Brain microvascular endothelial cell (primary cell): ENCODE data around the gene TPGS1.

Experiments
- DNase-seq: peaks from one replicate; pipeline ENCODE4 v3.0.0-alpha.2; 2020
- H3K27ac ChIP-seq: fragments of 250-450 bp; sonication (Bioruptor Pico); 2 replicates; pipeline ENCODE4 v1.5.1; 2020; ENCODE audit warnings: mild to moderate bottlenecking, moderate library complexity
- H3K27me3 ChIP-seq: fragments of 250-450 bp; sonication (Bioruptor Pico); replicated peaks from 2 replicates; pipeline ENCODE4 v1.5.1; 2020; ENCODE audit warnings: mild to moderate bottlenecking
- H3K36me3 ChIP-seq: fragments of 250-450 bp; sonication (Bioruptor Pico); replicated peaks from 2 replicates; pipeline ENCODE4 v1.5.1; 2020; ENCODE audit warnings: mild to moderate bottlenecking
- H3K4me3 ChIP-seq: 2 replicates; pipeline ENCODE4 v1.5.1; 2011; ENCODE audit warnings: low read depth, mild to moderate bottlenecking, control low read depth, low read length, moderate library complexity
- CTCF ChIP-seq: IDR thresholded peaks from 2 replicates; pipeline ENCODE4 v1.5.1; 2011; ENCODE audit warnings: low read depth, mild to moderate bottlenecking, moderate library complexity, low read length, control low read depth, inconsistent platforms; ENCODE audit errors: missing control alignments
- in situ Hi-C: cut with HindIII; loops from 2 replicates; pipeline ENCODE4 v1.10.0; 2017; ENCODE audit warnings: low sequenced_read_pairs, low pct_ligation_motif_present

Gene TPGS1

GRCh38 chr19:497869-498510 lies 9.3 kb upstream of the TPGS1 start:
- no peak for DNase-seq
- Histone ChIP-seq H3K36me3 (no peaks in the 10 kb centered on the region), H3K27me3 (peaks cover 19% of the 10 kb centered on the region), H3K27ac (no peak overlapping the region), H3K4me3 (no peak overlapping the region)
- in situ Hi-C loops, result no loop called here
- no peak for TF ChIP-seq CTCF

GRCh38 chr19:498511-498891 lies 8.8 kb upstream of the TPGS1 start:
- no peak overlapping the region for H3K4me3 ChIP-seq
- no peak overlapping the region for H3K27ac ChIP-seq
- in situ Hi-C loops, result no loop called here
- no peaks in the 10 kb centered on the region for H3K36me3 ChIP-seq
- DNase-seq, result no peak
- TF ChIP-seq CTCF, result no peak
- peaks cover 19% of the 10 kb centered on the region for H3K27me3 ChIP-seq

DNA sequence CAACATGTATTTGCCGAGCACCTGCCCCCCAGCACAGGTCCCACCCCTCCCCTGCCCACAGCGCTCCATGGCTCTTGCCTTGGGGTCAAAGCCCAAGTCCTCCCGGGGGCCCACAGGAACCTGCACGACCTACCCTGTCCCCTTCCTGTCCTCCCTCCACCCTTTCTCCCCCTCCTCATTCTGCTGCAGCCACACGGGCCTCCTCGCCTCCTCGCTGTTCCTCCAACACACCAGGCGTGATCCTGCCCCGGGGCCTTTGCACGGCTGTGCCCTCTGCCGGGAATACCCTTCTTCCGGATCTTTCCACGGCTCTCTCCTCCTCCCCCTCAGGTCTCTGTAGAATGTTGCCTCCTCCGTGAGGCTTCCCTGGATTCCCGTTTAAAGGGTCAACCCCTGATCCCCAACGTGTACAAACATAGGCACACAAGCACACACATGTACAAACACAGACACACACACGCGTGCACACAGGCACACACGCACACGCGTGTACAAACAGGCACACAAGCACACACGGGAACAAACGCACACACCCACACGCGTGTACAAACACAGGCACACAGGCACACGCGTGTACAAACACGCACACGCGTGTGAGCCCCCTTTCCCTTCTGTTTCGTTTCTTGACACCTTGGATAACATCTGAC lies 8.2 kb upstream of the TPGS1 start:
- in situ Hi-C loops, result no loop called here
- no peak for TF ChIP-seq CTCF
- H3K27me3 ChIP-seq, result peaks cover 19% of the 10 kb centered on the region

GRCh38 chr19:501646-502045 lies 5.7 kb upstream of the TPGS1 start:
- H3K36me3 ChIP-seq, result no peaks in the 10 kb centered on the region
- in situ Hi-C loops, result no loop called here
- H3K4me3 ChIP-seq, result no peak overlapping the region
- H3K27me3 ChIP-seq, result peaks cover 15% of the 10 kb centered on the region
- TF ChIP-seq CTCF, result no peak
- DNase-seq, result no peak
- H3K27ac ChIP-seq, result no peak overlapping the region

More for the DNA sequence above, 8.2 kb upstream of the TPGS1 start:
- Histone ChIP-seq H3K27ac (no peak overlapping the region), H3K4me3 (no peak overlapping the region), H3K36me3 (no peaks in the 10 kb centered on the region)
- DNase-seq, result no peak

GRCh38 chr19:504616-505015 lies 2.7 kb upstream of the TPGS1 start:
- no peaks in the 10 kb centered on the region for H3K27me3 ChIP-seq
- in situ Hi-C loops, result no loop called here
- TF ChIP-seq CTCF, result no peak
- H3K36me3 ChIP-seq, result no peaks in the 10 kb centered on the region
- H3K27ac ChIP-seq, result no peak overlapping the region
- no peak overlapping the region for H3K4me3 ChIP-seq
- no peak for DNase-seq
